HG02938 (cell line): ENCODE results near the gene PTPRG.

Experiments used
- ATAC-seq: cut with Tn5 transposase; IDR thresholded peaks from one replicate; pipeline ENCODE4 v1.9.1; 2021; ENCODE audit warnings: mild to moderate bottlenecking, moderate library complexity; ENCODE audit not compliant: unreplicated experiment

PTPRG gene

GRCh38 chr3:61853912-61854311 is 292.5 kb downstream of the PTPRG start:
- ATAC-seq, result no peak

DNA sequence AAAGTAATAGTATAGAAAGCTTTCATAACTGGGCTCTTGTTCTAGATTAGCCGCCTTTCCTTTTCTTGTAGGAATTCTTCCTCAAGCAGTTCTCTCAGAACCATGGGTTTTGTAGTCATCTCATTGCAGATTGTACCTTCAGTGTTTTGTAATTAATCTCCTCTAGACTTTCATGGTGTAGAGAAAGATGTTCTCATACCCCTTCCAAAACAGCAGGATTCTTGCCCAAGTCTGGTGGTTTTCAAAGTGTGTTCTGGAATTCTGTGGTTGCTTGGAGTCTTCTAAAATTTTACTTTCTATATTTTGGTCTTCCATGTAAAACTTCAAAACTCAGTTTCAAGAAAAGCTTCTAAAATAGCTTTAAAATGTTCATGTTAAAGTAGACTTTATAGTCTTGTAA is 293.8 kb downstream of the PTPRG start:
- no peak for ATAC-seq

DNA sequence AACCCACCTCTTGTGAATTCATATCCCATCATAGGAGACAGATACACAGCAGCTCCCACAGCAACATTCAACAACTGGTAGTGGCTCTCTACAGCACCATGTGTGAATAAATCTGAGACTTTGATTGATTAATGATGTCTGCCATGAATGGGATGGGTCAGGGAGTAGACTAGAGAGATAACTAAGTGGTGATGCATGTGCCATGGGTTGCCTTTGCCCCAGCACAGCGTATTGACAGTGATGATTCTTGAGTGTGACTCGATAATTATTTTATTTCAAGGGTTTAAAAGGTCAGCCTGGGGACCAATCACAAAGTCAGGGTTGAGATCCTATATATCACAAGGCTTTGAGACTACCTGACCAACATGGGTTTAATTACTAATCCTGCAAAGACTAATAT is 295.9 kb downstream of the PTPRG start:
- no peak for ATAC-seq

- no peak for ATAC-seq
These were observed 296.7 kb downstream of the PTPRG start for GRCh38 chr3:61858054-61858453.

GRCh38 chr3:61861410-61861809 is 300.0 kb downstream of the PTPRG start:
- no peak for ATAC-seq

DNA sequence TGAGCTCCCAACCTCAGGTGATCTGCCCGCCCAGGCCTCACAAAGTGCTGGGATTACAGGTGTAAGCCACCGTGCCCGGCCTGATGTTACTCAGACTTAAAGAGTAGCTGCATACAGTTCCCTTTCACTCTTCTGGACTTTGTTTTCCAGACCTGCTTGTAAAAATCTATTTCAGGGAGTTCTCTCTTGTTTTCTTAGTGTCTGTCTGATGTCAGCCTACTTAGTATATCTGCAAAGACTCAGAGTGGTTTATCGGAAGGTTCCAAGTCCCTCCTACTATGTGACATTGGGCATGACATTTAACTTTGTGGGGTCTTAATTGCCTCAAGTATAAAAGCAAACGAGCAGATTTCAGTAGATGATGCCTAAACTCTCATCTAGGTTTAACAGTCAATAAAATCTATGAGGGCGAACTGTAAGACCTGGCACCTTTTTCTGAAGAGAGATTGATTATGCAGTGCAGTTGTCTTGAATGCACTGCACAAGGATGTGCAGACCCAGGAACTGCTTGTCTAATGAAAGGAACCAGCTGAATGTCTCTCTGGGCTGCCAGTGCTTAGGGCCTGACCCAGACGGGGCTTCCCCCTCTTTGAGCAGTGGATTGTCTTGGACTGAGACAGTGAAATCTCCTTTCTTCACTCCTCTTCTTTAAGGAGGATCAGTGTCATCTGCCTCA is 301.4 kb downstream of the PTPRG start:
- ATAC-seq, result no peak

GRCh38 chr3:61863579-61863978 is 302.2 kb downstream of the PTPRG start:
- ATAC-seq, result no peak

- ATAC-seq, result no peak
These were observed 303.5 kb downstream of the PTPRG start for GRCh38 chr3:61864886-61865285.

DNA sequence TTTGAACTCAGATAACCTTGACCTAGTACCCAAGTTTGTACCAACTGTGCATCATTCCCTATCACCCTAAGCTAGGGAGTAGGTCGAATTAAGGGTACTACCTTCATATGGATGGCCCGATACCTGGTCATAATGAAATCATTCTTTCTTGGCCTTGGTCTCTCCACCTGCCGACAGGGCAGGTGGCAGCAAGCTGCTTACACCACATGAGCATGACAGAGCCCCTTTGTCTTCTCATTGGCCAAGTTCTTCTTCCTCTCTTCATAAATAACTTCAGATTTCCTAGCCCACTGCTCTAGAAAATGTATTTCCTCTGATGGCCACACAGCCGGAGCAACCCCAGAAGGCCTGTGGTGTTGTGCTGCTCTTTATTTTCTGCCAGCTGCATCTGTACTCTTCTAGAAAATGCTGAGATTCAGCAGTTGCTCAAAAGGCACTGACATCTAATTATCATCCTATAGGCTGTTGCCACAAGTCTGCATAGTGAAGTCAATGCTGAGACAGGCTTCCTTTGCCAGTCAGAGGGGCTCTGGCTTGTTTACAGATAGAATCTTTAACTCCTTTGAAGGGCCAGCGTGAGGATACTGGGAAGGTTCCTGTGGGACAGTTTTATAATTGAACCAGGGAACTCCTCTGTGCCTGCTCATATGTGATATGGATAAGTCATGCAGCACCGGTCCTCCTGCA is 304.2 kb downstream of the PTPRG start:
- ATAC-seq, result no peak

DNA sequence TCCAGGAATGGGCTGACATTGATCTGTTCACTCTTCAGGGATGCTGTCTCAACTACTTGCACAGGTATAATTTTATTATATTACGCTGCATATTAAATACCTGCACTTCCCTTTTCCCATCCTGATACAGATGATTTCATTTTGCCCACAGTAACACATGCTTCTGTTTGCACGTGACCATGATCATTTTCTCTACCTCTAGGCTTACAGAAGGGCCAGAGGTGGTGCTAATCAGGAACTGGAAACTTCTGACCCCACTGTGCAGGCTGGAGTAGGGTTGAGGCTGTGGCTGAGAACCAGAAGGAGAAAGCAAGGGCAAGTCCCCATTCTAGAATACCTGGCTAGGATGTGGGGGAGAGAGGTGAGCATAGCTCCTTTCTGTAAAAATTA is 304.8 kb downstream of the PTPRG start:
- ATAC-seq, result no peak

- no peak for ATAC-seq
These were observed 305.6 kb downstream of the PTPRG start for GRCh38 chr3:61866961-61867461.

DNA sequence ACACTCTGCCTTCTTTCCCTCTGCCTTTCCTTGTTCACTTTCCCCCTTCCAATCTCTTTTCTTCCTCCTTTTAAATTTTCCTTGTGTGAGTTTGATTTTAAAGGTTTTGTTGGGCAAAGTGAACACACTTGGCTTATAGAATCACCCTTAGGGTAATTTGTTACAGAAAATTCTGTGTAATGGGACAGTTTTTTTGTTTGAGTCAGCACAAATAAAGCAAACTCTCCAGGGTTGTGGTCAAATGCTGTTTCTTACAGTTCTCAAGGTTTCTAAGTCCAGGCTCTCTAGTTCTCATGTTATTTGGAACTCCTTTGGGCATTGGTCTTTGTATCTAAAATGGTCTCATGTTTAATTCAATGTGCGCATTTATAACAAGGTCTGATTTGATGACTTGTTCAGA is 307.1 kb downstream of the PTPRG start:
- ATAC-seq, result no peak

DNA sequence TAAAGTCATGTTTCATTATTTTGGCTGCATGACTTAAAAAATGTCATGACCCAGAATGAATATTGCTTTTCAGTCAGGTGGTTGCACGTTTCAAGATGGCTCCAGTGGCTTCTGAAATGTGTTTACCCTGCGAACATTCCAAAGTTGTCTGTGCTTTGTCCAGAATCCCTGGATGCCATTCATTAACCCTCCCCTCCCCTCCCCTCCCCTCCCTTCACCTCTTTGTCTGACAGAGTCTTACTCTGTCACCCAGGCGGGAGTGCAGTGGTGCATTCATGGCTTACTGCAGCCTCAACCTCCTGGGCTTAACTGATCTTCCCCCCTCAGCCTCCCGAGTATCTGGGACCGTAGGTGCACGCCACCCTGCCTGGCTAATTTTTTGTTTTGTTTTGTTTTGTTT is 308.0 kb downstream of the PTPRG start:
- ATAC-seq, result no peak

DNA sequence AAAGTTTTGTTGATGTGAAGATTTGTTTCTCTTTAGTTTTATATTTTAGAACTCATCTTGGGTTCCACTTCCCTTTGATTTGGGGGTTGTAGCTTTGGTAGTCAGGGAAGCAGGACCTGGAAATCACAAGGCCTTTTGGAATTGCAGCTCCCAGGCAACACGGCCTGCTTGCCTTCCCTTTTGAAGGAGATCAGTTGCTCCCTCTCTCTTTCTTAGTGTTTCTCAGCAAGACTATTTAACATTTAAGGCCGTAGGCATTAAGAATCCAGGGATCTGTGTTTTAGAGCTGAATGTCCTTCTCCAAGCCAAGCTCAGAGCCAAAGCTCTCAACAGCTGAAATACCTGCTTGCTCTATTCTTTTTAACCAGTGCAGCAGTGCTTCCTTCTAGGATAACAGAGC is 310.3 kb downstream of the PTPRG start:
- no peak for ATAC-seq

- no peak for ATAC-seq
These were observed 310.8 kb downstream of the PTPRG start for GRCh38 chr3:61872077-61872706.

DNA sequence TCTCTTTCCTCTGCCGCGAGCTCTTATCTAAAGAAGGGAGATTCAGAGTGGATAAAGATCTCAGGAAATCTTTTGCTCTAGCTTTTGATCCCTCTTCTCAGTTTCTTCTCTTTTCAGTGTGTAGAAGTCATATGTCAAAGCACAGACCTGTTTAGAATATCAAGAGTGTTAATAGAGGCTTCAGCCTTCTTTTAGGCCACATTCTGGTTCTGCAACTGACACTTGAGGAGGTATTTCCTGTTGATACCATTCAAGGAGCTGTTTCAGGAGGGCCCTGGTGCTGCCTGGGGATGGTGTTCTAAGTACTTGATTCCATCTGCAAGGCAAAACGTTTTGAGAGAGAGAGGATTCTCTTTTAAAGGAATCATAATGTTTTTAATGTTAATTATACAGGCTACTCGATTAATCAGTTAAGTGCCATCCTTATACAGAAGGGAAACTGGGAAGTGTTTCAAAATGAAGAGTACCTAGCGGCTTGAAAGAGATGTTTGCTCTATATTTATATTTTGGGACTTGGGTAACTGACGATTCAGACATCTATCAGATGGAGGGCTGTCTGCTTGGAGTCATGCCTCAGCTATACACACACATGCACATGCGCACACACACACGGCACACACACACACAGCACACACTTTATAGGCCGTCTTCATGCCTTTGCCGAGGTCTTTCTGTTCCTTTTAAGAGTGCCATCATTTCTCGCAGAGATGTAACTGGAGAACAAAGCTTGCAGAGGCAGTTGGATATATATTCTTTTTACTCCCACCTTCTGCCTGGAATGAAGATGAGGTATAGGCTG is 313.9 kb downstream of the PTPRG start:
- ATAC-seq, result no peak

DNA sequence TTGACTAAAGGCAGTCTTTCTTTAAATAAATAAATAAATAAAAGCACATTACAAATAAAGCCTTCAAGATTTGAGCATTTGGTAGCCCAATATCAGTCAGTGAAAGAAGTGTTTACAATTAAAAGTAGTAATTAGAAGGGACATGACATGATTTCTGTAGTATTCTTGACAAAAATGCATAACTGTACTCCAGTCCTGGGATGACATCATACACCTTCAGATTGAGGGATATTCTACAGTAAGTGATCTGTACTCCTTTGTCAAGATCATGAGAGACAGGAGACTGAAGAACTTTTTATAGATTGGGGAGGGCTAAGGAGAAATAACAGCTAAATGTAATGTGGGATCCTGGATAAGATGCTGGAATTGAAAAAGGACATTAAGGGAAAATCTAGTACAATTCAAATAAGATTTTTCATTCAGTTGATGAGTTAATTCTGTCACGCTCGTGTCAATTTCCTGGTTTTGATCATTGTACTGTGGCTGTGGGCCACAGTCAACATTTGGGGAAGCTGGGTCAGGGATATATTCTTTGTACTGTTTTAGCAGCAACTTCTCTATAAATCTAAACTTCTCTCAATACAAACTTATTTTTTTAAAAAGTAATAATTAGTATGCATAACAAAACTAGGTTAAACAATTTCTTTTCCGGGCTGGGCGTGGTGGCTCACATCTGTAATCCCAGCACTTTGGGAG is 314.8 kb downstream of the PTPRG start:
- ATAC-seq, result no peak

DNA sequence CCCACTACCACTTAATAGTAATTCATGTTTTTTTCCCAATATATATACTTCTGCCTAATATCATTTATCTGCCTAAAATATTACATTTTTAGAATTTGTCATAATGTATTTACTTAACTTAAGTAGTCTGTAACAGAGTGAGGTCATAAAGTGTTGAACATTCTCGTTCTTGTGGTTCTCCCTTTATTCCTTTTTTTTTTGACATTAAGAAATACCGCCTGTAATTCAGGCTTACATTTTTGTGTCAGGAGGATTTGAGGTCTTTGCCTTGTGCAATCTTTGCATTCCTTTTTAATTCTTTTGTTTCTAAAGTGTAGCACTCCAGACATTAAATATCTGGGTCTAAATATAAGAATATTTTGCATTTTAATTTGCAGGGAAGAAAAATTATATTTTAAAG is 315.4 kb downstream of the PTPRG start:
- no peak for ATAC-seq

DNA sequence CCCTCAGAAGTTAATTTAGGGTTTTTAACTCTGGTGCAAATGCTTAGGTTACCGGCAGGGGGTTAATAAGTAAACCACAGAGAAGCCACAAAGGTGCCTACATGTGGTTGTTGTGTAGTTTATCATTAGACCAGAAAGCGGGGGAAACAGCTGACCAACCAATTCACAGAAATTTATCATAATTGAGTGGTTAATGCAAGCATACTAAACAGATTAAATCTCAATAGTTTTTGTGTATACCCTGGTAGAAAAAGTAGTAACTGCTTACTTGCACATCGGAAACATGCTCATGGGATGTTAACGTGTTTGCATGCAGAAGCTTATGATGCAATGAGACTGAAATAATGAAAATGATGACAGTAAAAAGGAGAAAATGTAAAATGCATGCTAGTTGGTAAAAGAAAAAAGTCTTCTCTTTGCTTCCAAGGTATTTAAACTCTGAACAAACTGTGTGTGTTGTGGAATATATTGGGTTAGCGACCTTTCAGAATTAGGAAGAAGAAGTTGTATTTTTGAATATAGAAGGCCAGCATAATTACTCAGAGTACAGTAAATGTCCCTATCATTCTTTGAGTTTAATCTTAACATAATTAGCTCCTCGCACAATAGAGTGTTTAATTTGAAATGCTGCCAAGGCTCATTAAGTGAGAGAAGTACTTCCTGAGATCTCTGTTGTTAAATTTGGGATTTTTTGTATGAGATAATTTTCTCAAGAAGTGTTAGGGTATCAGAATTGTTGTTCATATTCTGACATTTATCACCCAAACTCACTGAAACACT is 316.2 kb downstream of the PTPRG start:
- ATAC-seq, result peak; percentile 96

- no peak for ATAC-seq
These were observed 320.9 kb downstream of the PTPRG start for GRCh38 chr3:61882253-61882652.
